HG03025 (cell line): ENCODE results near the gene HAUS8.

Source experiments
- ATAC-seq: cut with Tn5 transposase; IDR thresholded peaks from one replicate; pipeline ENCODE4 v1.9.1; 2021; ENCODE audit warnings: mild to moderate bottlenecking, moderate library complexity; ENCODE audit not compliant: unreplicated experiment, low FRiP score

Gene HAUS8

DNA sequence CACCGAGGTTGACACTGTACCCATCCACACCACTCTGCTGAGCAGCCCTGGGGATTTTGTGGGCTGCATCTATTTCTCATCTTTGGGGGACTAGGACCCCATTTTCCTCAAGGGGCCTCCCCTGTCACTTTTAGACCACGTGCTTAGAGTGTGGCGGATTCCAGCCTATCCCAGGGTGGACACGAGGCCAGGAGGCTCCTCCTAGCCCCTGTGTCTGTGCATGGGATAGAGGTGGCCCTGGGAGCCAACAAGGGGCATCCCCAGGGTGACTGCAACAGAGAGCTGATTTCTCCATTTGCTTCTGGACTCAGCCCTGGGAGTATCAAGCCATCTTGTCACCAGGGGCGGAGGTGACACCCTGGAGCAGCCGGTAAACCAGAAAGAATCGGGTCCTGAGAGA, 72.8 kb downstream of the HAUS8 start:
- ATAC-seq, result no peak

DNA sequence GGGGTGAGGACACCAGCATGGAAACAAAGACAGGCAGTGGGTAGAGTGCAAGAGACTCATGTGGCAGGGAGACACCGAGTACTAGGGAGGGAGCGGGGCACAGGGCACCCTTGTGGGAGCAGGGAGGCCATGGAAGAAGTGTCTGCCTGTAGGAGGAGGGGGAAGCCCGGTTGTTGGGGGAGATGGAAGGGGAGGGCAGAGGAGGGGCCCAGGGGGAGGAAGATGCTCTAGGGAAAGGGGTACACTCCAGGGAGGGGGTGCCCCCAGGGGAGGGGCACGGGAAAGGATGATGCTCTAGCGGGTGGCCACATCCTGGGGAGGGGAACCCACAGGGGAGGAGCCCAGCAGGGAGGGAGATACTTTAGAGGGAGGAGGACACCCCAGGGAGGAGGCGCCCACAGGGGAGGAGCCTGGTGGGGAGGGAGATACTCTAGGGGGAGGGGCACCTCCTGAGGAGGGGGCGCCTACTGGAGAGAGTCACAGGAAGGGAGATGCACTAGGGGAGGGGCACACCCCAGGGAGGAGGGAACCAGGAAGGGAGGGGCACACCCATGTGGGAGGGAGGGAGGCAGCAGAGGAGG, 73.6 kb downstream of the HAUS8 start:
- no peak for ATAC-seq
